Right lobe of liver (tissue), 6 donors: Measurements from ENCODE around the gene CDH4. TPM values are rescaled to one million over a fixed set of nuclear protein-coding genes. Genes with fewer than 3 reads are reported as not detected.
A peak's percentile ranks its signal among the peaks of the same experiment; 100 is the strongest.

ENCODE experiments used
- ATAC-seq, 4 donors: fragments of 200-7000 bp; cut with Tn5 transposase; one replicate each; pipeline ENCODE4 v1.9.1; 2020; ENCODE audit warnings: mild to moderate bottlenecking in 4 of 4, moderate library complexity in 4 of 4
- DNase-seq, 3 donors: peaks; one replicate each; pipeline ENCODE4 v3.0.0-alpha.2; 2020
- H3K27ac ChIP-seq, 3 donors: fragments of 200-600 bp; one replicate each; pipeline ENCODE4 v1.8.0; 2022
- H3K27me3 ChIP-seq, 2 donors: fragments of 200-600 bp; one replicate each; pipeline ENCODE4 v1.8.0; 2022
- H3K36me3 ChIP-seq, 4 donors: fragments of 200-600 bp; sonication (generic) in 1 of 4; one replicate each; pipeline versions ENCODE4 v1.5.1 to v1.8.0; 2017 to 2022; ENCODE audit warnings: control low read depth in 1 of 4
- H3K4me1 ChIP-seq, 4 donors: fragments of 200-600 bp; sonication (generic) in 1 of 4; one replicate each; pipeline versions ENCODE4 v1.5.1 to v1.8.0; 2017 to 2022; ENCODE audit warnings: control low read depth in 1 of 4
- H3K4me3 ChIP-seq, 3 donors: fragments of 200-600 bp; one replicate each; pipeline ENCODE4 v1.8.0; 2022
- H3K9me3 ChIP-seq, 4 donors: fragments of 200-600 bp; sonication (generic) in 1 of 4; one replicate each; pipeline versions ENCODE4 v1.5.1 to v1.8.0; 2017 to 2022; ENCODE audit warnings: control low read depth in 1 of 4
- POLR2A ChIP-seq: fragments of 450-650 bp; IDR thresholded peaks from one replicate; pipeline ENCODE4 v1.6.1; 2017; ENCODE audit warnings: antibody characterized with exemption, mild to moderate bottlenecking
- WGBS: methylation state at CpG from one replicate; pipeline ENCODE4 v1.1.6; 2018; ENCODE audit warnings: low coverage, low lambda C conversion rate; ENCODE audit not compliant: insufficient coverage; ENCODE audit errors: missing lambda C conversion rate; 5-methylcytosine and 5-hydroxymethylcytosine counted together
- intact Hi-C, 2 donors: fragments of 100-400 bp; cut with DNase I; formaldehyde crosslinking; loops; one replicate each; pipeline versions ENCODE4 v1.11.2 to v1.14.1; 2022
- total RNA-seq, 6 experiments: library from RNA; depleted of rRNA in 2 of 6; stranded (reverse); fragments of >200 nt in 2 of 6; fragmentation: NEBNext Ultra II Directional in 3 of 6; extraction: Animal tissue kit (Norgen Biotek cat#: 25700) in 3 of 6; gene quantifications; one replicate each; pipeline versions ENCODE4 v1.1.0 to v1.2.4, GENCODE V29; 2016 to 2023
- TF ChIP-seq, protein P1 (sequence below), 4 donors: fragments of 200-600 bp in 3 of 4; fragments of 450-650 bp in 1 of 4; IDR thresholded peaks; one replicate each; pipeline versions ENCODE4 v1.5.1 to v1.8.0; 2016 to 2022; ENCODE audit warnings: antibody characterized with exemption in 4 of 4, mild to moderate bottlenecking in 2 of 4
- donor health status: DM: no; HTN: yes; CAD: no.
- donor health status: DM: no; HTN: no; CAD: no.
- donor health status: DM: no; HTN: no; CAD: no.
- donor health status: DM: no; HTN: yes; CAD: no.
- donor health status: DM: no; HTN: yes; CAD: no.

The CDH4 gene
- total RNA-seq, 6 experiments from 2014 or later = 0.02 to 0.14 (median 0.09) TPM; not detected in 3

DNA sequence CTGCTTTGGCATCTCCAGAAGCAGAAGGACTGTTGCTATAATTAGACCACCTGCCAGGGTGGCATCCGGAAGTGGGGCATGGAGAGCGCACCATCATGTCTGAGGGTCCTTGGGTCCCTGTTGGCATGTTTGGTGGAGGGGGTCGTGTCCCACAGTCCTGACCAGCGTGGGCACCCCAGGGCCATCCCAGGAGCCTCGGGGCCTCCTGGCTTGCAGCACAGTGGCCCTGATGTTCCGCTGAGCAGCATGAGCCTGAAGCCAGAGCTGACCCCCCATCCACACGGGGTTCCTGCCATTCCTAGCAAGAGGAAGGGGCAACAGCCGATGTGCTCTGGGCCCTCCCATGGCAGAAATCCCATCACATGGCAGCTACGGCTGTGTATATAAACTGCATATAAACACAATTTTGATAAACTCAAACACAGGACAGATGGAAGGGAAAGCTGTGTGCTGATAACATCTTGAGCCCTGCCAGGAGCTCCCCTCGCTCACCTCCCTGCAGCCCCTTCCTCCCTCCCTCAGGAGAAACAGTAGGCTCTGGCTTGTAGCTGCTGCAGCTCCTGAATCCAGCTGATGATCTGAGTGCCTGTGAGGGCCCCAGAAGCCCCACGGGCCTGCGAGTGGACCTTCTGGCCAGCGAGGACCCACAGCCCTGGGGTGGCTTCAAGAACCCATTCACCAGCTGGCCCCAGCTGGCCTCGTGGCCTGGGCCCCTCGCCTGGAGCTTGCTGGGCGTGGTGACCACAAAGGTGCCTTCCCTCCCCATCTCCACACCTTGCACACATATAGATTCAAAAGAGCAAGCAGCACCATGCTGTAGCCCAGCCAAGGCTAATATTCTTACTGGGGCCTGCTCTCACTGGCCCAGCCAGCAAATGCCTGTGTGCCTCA, 321.6 kb downstream of the CDH4 start:
- ATAC-seq = no peak

DNA sequence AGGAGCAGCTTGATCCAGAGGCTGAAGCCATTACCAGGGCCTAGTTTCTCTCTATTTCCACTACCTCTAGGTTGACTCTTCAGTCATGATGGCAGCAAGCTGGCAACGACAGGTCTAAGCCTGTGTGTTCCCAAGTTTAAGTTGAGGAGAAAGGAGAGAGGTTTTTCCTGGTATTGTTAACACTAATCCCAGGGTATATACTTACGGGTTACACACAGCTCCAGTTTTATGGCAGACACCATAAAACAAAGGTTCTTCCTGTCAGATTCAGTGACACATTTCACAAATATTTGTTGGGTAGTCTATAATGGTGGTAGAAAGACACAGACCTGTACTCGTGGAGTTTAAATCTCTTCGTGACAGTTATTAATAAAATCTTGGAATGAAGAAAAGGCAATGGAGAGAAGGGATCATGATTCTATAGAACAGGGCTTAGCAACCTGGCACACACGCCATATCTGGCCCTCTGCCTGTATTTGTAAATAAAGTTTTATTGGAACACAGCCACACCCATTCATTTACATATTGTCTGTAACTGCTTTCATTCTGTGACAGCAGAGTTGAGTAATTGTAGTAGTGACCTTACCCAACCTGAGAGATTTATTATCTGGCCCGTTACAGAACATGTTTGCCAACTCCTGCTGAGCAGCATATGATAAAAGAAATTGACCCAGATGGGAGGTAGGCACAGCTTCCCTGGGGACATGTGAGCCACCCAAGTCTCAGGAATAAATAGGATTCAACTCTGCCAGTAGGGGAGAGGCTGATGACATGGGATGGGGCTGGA, 323.3 kb downstream of the CDH4 start:
- Histone ChIP-seq H3K9me3 (no peaks in the 10 kb centered on the region), H3K27me3 (no peaks in the 10 kb centered on the region), H3K27ac (no peak overlapping the region), H3K4me3 (no peak overlapping the region), H3K4me1 (no peaks in the 10 kb centered on the region), H3K36me3 (no peaks in the 10 kb centered on the region)
- no peak for TF ChIP-seq POLR2A
- TF ChIP-seq, protein P1, sequence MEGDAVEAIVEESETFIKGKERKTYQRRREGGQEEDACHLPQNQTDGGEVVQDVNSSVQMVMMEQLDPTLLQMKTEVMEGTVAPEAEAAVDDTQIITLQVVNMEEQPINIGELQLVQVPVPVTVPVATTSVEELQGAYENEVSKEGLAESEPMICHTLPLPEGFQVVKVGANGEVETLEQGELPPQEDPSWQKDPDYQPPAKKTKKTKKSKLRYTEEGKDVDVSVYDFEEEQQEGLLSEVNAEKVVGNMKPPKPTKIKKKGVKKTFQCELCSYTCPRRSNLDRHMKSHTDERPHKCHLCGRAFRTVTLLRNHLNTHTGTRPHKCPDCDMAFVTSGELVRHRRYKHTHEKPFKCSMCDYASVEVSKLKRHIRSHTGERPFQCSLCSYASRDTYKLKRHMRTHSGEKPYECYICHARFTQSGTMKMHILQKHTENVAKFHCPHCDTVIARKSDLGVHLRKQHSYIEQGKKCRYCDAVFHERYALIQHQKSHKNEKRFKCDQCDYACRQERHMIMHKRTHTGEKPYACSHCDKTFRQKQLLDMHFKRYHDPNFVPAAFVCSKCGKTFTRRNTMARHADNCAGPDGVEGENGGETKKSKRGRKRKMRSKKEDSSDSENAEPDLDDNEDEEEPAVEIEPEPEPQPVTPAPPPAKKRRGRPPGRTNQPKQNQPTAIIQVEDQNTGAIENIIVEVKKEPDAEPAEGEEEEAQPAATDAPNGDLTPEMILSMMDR (IDR thresholded peaks at IDR 0.05) = no peak
- intact Hi-C loops = no loop called here
- peak in 1 of 3 donors; percentile 2 for DNase-seq
- 58% methylated on average over 5 of the region's 6 CpGs for WGBS
- ATAC-seq = no peak

More for the DNA sequence above, 321.6 kb downstream of the CDH4 start:
- Histone ChIP-seq H3K27ac (no peak overlapping the region), H3K4me1 (no peaks in the 10 kb centered on the region), H3K36me3 (no peaks in the 10 kb centered on the region), H3K4me3 (no peak overlapping the region), H3K27me3 (no peaks in the 10 kb centered on the region), H3K9me3 (no peaks in the 10 kb centered on the region)
- TF ChIP-seq, protein P1 (IDR thresholded peaks at IDR 0.05) = no peak
- no peak for TF ChIP-seq POLR2A
- 29% methylated on average over 1 of the region's 16 CpGs for WGBS
- intact Hi-C loops = no loop called here
- peak in 1 of 3 donors; percentile 42 for DNase-seq

DNA sequence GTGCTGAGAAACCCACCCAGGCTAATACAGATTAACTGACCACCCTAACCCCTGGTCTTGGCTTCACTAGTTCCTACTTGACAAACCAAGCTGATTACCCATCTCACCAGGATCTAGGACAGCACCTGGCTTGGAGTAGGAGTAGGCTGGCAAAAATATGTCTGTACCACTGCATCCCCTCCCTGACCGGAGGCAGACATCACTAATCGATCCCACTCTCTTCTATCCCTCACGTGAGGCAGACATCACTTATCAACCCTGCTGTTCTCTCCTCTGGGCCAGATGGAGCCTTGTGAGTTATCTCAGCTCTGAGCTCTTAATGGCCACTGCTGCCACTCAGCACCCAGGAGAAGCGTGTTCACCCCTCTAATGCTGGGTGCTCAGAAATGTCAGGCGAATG, 324.3 kb downstream of the CDH4 start:
- Histone ChIP-seq H3K9me3 (no peaks in the 10 kb centered on the region), H3K4me1 (no peaks in the 10 kb centered on the region), H3K27ac (no peak overlapping the region), H3K27me3 (no peaks in the 10 kb centered on the region), H3K36me3 (no peaks in the 10 kb centered on the region), H3K4me3 (no peak overlapping the region)
- TF ChIP-seq, protein P1 (IDR thresholded peaks at IDR 0.05) = no peak
- TF ChIP-seq POLR2A = no peak
- WGBS = 67% methylated on average over 4 of the region's 5 CpGs
- ATAC-seq (no peak), DNase-seq (peak in 1 of 3 donors; percentile 5)
- intact Hi-C loops = no loop called here

DNA sequence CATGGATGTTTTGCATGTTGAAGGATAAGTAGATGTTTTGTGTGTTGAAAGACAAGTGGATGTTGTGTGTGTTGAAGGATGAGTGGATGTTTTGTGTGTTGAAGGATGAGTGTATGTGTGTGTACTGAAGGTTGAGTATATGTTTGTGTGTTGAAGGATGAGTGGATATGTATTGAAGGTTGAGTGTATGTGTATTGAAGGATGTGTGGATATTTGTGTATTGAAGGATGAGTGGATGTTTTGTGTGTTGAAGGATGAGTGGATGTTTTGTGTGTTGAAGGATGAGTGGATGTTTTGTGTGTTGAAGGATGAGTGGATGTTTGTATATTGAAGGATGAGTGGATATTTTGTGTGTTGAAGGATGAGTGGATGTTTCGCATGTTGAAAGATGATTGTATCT, 325.0 kb downstream of the CDH4 start:
- H3K27me3 ChIP-seq = no peaks in the 10 kb centered on the region
- 77% methylated on average over 1 of the region's 1 CpG for whole genome bisulfite sequencing
- TF ChIP-seq, protein P1 (IDR thresholded peaks at IDR 0.05) = no peak
- TF ChIP-seq POLR2A = no peak
- no peaks in the 10 kb centered on the region for H3K9me3 ChIP-seq
- no peaks in the 10 kb centered on the region for H3K4me1 ChIP-seq
- no peaks in the 10 kb centered on the region for H3K36me3 ChIP-seq
- no peak overlapping the region for H3K27ac ChIP-seq
- intact Hi-C loops = no loop called here
- ATAC-seq (no peak), DNase-seq (no peak)
- H3K4me3 ChIP-seq = no peak overlapping the region
